T1000 (cell line): ENCODE results near the gene CDH26.

Source experiments
- DNase-seq: peaks from one replicate; lab custom pipeline; 2025; ENCODE audit warnings: mixed read lengths; lab: John Stamatoyannopoulos, UW

The CDH26 gene

GRCh38 chr20:59985864-59986263 lies 27.6 kb downstream of the CDH26 start:
- no peak for DNase-seq

DNA sequence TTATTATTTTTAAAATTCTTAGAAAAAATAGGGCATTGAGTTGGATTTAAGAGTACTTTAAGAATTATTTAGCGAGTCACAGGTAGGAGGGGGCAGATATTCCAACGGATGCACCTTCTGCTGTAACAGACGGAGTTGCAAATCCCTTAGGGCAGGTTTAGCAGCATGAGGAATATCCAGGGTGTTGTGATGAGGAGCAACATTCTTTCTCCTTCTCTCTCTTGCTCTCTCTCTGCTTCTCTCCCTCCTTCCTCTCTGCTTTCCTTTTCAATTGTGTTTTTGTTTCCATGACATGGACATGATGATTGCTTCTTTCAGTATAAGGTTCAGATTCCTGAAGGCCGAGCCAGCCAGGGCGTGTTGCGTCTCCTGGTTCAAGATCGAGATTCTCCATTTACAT lies 28.9 kb downstream of the CDH26 start:
- DNase-seq, result no peak

GRCh38 chr20:59988141-59988540 lies 29.9 kb downstream of the CDH26 start:
- DNase-seq, result no peak

DNA sequence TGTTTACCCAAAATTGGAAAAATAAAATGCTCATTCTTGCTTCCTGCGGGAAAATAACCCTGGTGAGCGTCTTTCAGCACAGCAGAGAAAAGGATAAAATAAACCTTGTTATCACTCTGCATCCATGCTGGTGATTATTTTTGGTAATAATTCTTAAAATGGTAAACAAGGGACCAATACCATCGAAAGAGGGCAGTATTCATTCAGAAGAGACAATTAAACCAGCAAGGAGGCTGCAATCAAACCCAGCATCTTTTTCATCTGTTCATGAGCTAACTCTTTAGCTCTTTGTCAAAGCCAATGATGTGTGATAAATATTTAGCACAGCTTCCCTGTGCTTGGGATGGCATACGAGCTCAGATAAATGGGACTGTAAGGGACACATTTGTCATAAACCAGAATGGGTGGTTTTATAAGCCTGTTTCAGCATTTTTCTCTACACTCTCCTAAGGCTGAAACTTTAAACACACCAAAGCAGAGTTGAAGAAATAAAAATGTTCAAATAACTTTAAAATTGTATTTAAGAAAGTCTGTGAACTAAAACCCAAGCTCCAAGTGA lies 34.4 kb downstream of the CDH26 start:
- no peak for DNase-seq

GRCh38 chr20:59993736-59994430 lies 35.7 kb downstream of the CDH26 start:
- no peak for DNase-seq

- no peak for DNase-seq
Measured at GRCh38 chr20:59994697-59995122, 36.5 kb downstream of the CDH26 start.

GRCh38 chr20:59996108-59996507 lies 37.9 kb downstream of the CDH26 start:
- DNase-seq, result no peak

DNA sequence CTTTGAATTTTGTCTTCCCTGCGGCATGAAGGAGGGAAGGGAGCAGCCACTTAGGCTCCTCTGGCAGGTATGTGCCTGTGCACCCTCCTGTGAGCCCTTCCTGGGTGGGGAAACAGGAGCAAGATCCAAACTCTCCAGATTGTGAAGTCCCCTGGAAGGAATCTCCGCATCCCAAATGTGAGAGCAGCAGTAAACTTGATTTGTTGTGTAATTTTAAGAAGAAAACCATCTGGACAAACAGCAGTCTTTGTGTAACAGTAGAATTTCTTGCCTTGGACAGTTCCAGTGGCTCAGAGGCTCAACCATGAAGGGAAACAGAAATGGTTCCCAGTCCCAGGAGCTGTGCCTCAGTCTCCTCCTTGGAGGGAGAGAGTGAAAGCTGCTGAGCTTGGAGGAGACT lies 39.7 kb downstream of the CDH26 start:
- no peak for DNase-seq

GRCh38 chr20:59999502-59999901 lies 41.3 kb downstream of the CDH26 start:
- no peak for DNase-seq

GRCh38 chr20:60000271-60001042 lies 42.2 kb downstream of the CDH26 start:
- DNase-seq, result no peak

DNA sequence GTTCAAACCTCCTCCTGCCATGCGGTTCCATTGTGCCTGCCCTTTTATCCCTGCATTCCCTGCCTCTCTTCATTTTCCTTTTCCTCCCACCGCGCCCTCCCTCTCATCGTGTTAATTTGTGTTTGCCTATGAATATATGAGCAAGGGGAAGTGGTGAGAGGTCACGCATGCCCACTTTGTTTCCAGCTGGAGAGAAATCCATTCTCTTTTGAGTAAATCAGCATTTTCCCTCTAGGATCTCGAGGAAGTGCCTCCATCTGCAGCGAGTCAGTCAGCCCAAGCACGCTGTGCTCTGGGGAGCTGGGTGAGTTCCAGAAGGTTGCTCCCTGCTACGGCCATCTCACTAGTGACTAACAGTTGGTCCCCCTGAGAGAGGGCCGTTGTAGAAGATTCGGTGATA lies 42.9 kb downstream of the CDH26 start:
- no peak for DNase-seq

GRCh38 chr20:60003776-60004175 lies 45.6 kb downstream of the CDH26 start:
- DNase-seq, result no peak

- no peak for DNase-seq
Measured at GRCh38 chr20:60006261-60006660, 48.0 kb downstream of the CDH26 start.

- DNase-seq, result no peak
Measured at GRCh38 chr20:60007464-60007863, 49.2 kb downstream of the CDH26 start.

GRCh38 chr20:60008130-60008808 lies 50.0 kb downstream of the CDH26 start:
- DNase-seq, result no peak

DNA sequence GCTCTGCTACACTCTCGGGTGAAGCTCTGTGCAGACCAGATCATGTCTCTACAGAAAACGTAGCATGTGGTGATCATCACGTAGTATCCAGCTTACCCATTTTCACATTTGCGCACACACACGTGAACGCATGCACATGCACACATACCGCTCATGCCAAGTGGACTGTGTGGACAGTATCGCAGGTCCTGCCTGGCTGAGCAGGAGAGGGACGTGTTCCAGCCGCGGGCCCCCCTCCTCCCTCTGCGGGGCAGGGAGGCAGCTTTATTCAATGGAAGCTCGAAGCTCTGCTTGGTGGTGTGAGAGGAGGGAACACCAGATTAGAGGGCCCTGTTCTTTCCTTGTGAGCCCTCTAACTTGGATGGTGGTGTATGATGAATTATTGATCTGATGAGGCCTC lies 51.1 kb downstream of the CDH26 start:
- no peak for DNase-seq

DNA sequence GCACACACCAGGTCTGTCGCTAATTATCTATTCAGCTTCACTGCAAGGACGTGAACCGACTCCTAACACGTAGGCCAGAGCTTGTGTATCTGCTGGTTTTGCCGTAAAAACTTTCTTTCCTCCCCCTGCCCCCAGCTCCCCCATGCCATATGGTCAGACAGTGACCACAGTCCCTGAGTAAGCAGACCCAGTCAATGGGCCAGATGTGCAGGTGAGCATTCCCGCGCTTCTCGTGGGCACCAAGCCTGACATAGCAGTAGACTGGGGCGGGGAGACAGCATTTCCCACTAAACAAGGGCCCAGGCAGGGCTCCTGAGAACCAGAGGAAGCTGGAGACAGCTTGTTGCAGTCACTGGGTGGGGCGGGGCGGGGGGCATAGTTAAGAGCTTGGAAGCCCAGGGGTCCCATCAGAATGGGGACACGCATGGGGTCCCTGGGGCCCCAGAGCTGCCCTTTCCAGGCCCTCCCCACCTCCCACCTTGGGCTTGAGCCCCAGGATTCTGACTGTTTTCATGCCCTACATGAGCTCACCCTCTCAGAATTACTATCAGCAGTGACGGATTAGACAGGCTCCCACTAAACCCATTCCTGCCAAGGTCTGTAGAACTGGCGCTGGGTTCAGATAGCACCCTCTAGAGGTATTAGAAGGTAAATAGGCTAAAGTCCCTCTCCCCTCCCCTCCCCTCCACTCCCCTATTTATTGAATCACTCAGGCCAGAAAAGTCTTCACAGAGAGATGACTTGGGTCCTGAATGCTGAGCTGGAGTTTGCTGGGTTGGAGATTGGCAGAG lies 51.8 kb downstream of the CDH26 start:
- no peak for DNase-seq

DNA sequence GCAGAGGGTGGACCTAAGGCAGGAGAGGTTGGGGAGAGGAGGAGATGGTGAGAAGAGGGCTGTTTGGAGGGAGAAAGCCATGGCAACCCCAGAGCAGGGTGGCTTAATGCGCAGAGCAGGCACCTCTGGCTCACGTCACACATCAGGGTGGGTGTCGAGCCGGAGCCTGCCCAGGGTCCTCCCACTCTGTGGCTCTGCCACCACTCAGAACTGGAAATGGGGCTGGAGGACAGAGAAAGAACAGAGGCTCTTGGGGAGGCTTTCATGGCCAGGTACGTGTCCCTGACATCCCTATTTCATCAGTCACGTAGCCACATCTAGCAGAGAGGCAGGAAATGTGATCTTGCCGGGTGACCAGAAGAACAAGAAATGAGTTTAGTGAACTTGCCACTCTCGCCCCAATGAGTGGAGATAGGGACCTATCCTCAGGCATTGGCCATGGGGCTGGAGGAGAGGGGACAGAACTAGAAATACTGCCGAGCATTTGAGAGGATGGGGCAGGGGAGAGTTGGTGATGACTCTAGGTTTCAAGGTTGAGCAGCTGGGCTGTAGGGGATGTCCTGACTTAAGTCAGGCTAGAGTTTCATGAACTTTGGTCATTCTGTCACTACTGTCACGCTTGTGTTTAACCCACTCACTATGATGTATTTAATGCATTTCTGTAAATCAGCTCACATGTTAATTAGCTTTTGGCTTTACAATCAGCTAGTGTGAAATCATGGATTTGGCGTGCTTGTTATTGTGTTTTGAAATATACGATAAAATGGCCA lies 52.7 kb downstream of the CDH26 start:
- no peak for DNase-seq

DNA sequence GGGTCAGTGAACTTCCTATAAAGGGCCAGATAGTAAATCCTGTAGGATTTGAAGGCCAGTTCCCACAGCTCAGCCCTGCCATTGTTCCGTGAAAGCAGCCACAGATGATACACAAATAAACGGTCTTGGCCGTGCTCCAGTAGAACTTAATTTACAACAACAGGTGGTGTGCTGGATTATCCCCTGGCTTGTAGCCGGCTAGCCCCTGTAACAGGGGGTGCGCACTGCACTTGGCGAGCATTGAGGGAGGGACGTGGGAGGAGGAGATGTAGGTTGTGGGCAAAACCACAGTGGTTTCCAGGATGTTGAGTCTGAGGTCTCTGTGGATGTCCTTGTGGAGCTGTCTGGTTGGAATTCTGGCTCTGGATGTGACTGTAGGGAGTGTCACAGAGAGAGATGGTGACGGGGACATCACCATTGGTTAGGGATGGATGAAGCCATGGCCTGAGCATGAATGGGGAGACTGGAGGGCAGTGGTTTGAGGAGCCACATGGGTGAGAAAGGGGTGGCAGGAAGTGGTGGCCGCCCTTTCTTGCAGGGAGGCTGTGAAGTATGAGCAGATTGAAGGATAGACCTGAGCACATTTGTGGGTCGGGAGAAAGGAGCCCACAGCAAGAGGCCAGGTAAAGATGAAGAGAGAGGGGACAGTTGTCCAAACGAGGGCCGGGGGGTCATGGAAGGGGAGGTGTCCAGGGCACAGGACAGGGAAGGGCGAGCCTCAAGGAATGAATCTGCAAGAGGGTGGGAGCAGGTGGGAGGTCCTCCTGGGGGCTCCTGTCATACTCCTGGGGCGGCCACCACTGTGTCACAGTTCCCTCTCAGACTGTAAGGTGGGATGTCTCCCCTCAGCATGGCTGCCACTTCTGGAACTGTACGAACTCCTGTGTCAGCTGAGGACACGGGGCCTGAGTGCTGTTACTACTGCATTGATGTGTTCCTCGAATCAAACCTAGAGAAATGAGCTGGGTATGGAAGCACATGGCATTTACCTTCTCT lies 53.6 kb downstream of the CDH26 start:
- DNase-seq, result no peak
